ENCODE data around the gene C11orf21. TPM values are rescaled to one million over a fixed set of nuclear protein-coding genes. Genes with fewer than 3 reads are reported as not detected.

C11orf21 gene
- total and polyA plus RNA-seq, 10 of the 15 experiments (the other 5 are each of a cell fraction or from before 2014, with no cell fraction given): 0.04 to 0.26 (median 0.11) TPM; not detected in 7

DNA sequence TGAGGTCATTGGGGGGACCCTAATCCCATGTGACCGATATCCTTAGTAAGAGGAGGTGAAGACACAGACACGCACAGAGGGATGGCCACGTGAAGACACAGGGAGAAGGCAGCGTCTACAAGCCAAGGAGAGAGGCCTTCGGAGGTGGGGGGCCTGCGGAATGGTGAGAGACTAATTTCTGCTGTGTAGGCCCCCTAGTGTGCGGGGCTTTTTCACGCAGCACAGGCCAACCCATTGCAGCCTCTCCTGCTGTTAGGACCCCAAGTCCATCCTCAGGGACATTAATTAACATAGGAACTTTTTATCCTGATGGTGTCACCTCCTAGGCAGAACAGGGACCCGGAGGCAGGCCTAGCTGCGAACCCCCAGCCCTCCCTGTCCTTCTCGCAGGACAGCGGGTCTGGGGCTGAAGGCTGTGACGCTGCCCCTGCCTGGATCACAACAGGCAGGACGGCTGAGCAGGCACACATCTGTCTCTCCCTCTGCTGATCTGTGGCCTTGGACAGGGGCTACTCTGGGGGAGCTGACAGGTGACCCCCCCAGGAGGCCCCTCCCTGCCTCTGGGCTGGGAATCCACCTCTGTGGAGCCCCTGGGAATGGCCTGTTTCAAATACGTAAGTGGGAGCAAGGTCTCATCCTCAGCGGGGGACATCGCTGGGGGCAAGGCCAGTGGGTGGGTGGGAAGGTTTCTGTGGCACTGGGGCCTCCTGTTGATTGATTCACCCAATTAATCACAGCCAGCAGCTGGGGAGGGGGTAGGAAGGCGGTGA, 39.2 kb downstream of the C11orf21 start (continued):
- TF ChIP-seq ZNF384 (IDR thresholded peaks at IDR 0.05; ENCODE audit: borderline replicate concordance, low read depth, low read length) (no peak), ASH2L (IDR thresholded peaks at IDR 0.05; ENCODE audit: borderline replicate concordance, low read depth) (no peak), NRF1 (conservative IDR thresholded peaks at IDR 0.05; ENCODE audit: low read depth, low read length) (no peak), LARP7 (IDR thresholded peaks at IDR 0.05) (no peak), KLF5 (IDR thresholded peaks at IDR 0.05; ENCODE audit: partially characterized antibody) (no peak), DPF2 (IDR thresholded peaks at IDR 0.05) (no peak), MTA2 (IDR thresholded peaks at IDR 0.05; ENCODE audit: low read depth) (no peak), SMAD5 (IDR thresholded peaks at IDR 0.05; ENCODE audit: low read depth) (no peak)
- TF ChIP-seq, protein P1, sequence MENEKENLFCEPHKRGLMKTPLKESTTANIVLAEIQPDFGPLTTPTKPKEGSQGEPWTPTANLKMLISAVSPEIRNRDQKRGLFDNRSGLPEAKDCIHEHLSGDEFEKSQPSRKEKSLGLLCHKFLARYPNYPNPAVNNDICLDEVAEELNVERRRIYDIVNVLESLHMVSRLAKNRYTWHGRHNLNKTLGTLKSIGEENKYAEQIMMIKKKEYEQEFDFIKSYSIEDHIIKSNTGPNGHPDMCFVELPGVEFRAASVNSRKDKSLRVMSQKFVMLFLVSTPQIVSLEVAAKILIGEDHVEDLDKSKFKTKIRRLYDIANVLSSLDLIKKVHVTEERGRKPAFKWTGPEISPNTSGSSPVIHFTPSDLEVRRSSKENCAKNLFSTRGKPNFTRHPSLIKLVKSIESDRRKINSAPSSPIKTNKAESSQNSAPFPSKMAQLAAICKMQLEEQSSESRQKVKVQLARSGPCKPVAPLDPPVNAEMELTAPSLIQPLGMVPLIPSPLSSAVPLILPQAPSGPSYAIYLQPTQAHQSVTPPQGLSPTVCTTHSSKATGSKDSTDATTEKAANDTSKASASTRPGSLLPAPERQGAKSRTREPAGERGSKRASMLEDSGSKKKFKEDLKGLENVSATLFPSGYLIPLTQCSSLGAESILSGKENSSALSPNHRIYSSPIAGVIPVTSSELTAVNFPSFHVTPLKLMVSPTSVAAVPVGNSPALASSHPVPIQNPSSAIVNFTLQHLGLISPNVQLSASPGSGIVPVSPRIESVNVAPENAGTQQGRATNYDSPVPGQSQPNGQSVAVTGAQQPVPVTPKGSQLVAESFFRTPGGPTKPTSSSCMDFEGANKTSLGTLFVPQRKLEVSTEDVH (IDR thresholded peaks at IDR 0.05; ENCODE audit: low read depth, partially characterized antibody): no peak
- TF ChIP-seq, protein P2, sequence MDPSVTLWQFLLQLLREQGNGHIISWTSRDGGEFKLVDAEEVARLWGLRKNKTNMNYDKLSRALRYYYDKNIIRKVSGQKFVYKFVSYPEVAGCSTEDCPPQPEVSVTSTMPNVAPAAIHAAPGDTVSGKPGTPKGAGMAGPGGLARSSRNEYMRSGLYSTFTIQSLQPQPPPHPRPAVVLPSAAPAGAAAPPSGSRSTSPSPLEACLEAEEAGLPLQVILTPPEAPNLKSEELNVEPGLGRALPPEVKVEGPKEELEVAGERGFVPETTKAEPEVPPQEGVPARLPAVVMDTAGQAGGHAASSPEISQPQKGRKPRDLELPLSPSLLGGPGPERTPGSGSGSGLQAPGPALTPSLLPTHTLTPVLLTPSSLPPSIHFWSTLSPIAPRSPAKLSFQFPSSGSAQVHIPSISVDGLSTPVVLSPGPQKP (IDR thresholded peaks at IDR 0.05; ENCODE audit: low read depth, low read length): no peak
- TF ChIP-seq, protein P3, sequence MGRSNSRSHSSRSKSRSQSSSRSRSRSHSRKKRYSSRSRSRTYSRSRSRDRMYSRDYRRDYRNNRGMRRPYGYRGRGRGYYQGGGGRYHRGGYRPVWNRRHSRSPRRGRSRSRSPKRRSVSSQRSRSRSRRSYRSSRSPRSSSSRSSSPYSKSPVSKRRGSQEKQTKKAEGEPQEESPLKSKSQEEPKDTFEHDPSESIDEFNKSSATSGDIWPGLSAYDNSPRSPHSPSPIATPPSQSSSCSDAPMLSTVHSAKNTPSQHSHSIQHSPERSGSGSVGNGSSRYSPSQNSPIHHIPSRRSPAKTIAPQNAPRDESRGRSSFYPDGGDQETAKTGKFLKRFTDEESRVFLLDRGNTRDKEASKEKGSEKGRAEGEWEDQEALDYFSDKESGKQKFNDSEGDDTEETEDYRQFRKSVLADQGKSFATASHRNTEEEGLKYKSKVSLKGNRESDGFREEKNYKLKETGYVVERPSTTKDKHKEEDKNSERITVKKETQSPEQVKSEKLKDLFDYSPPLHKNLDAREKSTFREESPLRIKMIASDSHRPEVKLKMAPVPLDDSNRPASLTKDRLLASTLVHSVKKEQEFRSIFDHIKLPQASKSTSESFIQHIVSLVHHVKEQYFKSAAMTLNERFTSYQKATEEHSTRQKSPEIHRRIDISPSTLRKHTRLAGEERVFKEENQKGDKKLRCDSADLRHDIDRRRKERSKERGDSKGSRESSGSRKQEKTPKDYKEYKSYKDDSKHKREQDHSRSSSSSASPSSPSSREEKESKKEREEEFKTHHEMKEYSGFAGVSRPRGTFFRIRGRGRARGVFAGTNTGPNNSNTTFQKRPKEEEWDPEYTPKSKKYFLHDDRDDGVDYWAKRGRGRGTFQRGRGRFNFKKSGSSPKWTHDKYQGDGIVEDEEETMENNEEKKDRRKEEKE (IDR thresholded peaks at IDR 0.05): no peak
